GM23338 (cell line): ENCODE data around the gene PYCR2. TPM values are rescaled to one million over a fixed set of nuclear protein-coding genes. Genes with fewer than 3 reads are reported as not detected.

ENCODE experiments used
- CREB1 ChIP-seq: fragments of 250-450 bp; sonication (Bioruptor Pico); IDR thresholded peaks from 2 replicates; pipeline ENCODE4 v1.5.0; 2020; ENCODE audit warnings: low read depth, mild to moderate bottlenecking, moderate library complexity
- EZH2phosphoT487 ChIP-seq: fragments of 200-600 bp; sonication (generic); IDR thresholded peaks from one replicate; pipeline ENCODE4 v1.8.1; 2018; ENCODE audit warnings: antibody characterized with exemption; ENCODE audit not compliant: unreplicated experiment
- JUNB ChIP-seq: IDR thresholded peaks from one replicate; pipeline ENCODE4 v1.6.1; 2016; ENCODE audit warnings: antibody characterized with exemption; ENCODE audit not compliant: unreplicated experiment
- NANOG ChIP-seq: IDR thresholded peaks from 2 replicates; pipeline ENCODE4 v1.6.1; 2016; ENCODE audit warnings: antibody characterized with exemption, borderline replicate concordance
- POLR2AphosphoS5 ChIP-seq: IDR thresholded peaks from 2 replicates; pipeline ENCODE4 v1.6.1; 2016; ENCODE audit warnings: antibody characterized with exemption, low read depth
- STAT1 ChIP-seq: IDR thresholded peaks from one replicate; pipeline ENCODE4 v1.6.1; 2016; ENCODE audit warnings: antibody characterized with exemption; ENCODE audit not compliant: unreplicated experiment
- ZNF114 ChIP-seq: fragments of 250-450 bp; sonication (Bioruptor Pico); IDR thresholded peaks from 2 replicates; pipeline ENCODE4 v1.5.0; 2020; ENCODE audit warnings: mild to moderate bottlenecking, moderate library complexity
- ZNF331 ChIP-seq: fragments of 250-450 bp; sonication (Bioruptor Pico); IDR thresholded peaks from 2 replicates; pipeline ENCODE4 v1.5.0; 2020; ENCODE audit warnings: low read depth, mild to moderate bottlenecking, moderate library complexity
- polyA plus RNA-seq: library from polyadenylated mRNA; unstranded; fragments of >200 nt; fragmentation: Nextera tagmentation; extraction: Ambion mirVana; gene quantifications from 2 replicates; pipeline ENCODE4 v1.2.1, GENCODE V29; 2016
- total RNA-seq: library from RNA; depleted of rRNA; stranded (reverse); fragments of >200 nt; shearing (Covaris generic); gene quantifications from 2 replicates; pipeline ENCODE4 v1.2.3, GENCODE V29; 2014
- TF ChIP-seq, protein P1 (sequence below): fragments of 250-450 bp; sonication (Bioruptor Pico); IDR thresholded peaks from 2 replicates; pipeline ENCODE4 v1.5.0; 2020; ENCODE audit warnings: mild to moderate bottlenecking, moderate library complexity
- TF ChIP-seq, protein P2 (sequence below), 2 experiments: fragments of 200-600 bp in 1 of 2; sonication (generic) in 1 of 2; conservative IDR thresholded peaks; 2 replicates each; pipeline versions ENCODE4 v1.5.1 to v1.6.1; 2016 to 2017; ENCODE audit warnings: antibody characterized with exemption in 2 of 2, low read depth in 2 of 2, mild to moderate bottlenecking in 2 of 2, moderate library complexity in 1 of 2
- TF ChIP-seq, protein P3 (sequence below): IDR thresholded peaks from 2 replicates; pipeline ENCODE4 v1.6.1; 2016; ENCODE audit warnings: antibody characterized with exemption

Gene PYCR2
- total and polyA plus RNA-seq, 2 experiments from 2014 or later = 89.1 to 109 TPM

DNA sequence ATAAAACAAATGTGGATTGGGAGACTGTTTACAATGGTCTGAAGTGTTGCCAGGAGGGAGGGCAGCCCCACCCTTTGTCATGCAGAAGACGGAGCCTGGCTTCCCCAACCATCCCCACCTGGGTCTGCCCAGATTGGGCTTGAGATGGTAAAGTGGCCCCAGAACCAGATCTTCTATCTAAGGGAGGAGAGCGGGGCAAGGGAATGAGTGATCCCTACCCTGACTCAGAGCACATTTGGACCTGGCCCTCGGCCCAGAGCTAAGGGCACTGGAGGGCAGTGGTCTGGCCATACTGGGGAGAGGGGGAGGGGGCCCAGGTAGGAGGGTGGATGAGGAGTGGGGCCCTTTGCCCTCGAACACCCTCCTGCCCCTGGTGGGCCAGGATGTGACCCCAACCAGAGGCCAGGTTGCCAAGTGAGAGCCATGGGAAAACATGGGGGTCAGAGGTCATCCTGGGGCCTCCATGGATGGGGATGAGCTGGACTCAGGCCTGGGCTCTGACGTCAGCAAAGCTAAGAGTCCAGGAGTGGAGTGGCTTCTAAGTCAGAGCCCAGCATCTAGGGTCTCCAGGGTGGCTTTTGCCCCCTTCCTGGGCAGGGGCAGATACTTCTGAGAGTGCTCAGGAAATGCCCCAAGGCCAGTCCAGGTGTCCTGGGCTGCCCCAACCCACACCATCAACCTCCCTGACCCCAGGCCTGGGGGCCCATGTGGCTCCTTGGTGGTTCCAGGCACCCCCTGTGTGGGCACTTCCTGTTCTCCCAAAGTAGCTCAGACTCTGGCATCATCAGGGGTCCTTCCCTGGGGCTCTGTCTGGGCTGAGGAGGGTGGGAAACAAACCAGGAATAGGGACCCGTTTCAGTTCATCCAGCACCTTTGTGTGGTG lies 33.5 kb downstream of the PYCR2 start (continued):
- TF ChIP-seq, protein P1, sequence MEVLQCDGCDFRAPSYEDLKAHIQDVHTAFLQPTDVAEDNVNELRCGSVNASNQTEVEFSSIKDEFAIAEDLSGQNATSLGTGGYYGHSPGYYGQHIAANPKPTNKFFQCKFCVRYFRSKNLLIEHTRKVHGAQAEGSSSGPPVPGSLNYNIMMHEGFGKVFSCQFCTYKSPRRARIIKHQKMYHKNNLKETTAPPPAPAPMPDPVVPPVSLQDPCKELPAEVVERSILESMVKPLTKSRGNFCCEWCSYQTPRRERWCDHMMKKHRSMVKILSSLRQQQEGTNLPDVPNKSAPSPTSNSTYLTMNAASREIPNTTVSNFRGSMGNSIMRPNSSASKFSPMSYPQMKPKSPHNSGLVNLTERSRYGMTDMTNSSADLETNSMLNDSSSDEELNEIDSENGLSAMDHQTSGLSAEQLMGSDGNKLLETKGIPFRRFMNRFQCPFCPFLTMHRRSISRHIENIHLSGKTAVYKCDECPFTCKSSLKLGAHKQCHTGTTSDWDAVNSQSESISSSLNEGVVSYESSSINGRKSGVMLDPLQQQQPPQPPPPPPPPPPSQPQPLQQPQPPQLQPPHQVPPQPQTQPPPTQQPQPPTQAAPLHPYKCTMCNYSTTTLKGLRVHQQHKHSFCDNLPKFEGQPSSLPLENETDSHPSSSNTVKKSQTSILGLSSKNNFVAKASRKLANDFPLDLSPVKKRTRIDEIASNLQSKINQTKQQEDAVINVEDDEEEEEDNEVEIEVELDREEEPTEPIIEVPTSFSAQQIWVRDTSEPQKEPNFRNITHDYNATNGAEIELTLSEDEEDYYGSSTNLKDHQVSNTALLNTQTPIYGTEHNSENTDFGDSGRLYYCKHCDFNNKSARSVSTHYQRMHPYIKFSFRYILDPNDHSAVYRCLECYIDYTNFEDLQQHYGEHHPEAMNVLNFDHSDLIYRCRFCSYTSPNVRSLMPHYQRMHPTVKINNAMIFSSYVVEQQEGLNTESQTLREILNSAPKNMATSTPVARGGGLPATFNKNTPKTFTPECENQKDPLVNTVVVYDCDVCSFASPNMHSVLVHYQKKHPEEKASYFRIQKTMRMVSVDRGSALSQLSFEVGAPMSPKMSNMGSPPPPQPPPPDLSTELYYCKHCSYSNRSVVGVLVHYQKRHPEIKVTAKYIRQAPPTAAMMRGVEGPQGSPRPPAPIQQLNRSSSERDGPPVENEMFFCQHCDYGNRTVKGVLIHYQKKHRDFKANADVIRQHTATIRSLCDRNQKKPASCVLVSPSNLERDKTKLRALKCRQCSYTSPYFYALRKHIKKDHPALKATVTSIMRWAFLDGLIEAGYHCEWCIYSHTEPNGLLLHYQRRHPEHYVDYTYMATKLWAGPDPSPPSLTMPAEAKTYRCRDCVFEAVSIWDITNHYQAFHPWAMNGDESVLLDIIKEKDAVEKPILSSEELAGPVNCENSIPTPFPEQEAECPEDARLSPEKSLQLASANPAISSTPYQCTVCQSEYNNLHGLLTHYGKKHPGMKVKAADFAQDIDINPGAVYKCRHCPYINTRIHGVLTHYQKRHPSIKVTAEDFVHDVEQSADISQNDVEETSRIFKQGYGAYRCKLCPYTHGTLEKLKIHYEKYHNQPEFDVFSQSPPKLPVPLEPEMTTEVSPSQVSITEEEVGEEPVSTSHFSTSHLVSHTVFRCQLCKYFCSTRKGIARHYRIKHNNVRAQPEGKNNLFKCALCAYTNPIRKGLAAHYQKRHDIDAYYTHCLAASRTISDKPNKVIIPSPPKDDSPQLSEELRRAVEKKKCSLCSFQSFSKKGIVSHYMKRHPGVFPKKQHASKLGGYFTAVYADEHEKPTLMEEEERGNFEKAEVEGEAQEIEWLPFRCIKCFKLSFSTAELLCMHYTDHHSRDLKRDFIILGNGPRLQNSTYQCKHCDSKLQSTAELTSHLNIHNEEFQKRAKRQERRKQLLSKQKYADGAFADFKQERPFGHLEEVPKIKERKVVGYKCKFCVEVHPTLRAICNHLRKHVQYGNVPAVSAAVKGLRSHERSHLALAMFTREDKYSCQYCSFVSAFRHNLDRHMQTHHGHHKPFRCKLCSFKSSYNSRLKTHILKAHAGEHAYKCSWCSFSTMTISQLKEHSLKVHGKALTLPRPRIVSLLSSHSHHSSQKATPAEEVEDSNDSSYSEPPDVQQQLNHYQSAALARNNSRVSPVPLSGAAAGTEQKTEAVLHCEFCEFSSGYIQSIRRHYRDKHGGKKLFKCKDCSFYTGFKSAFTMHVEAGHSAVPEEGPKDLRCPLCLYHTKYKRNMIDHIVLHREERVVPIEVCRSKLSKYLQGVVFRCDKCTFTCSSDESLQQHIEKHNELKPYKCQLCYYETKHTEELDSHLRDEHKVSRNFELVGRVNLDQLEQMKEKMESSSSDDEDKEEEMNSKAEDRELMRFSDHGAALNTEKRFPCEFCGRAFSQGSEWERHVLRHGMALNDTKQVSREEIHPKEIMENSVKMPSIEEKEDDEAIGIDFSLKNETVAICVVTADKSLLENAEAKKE (CRISPR knock-in tag) = peak; percentile 44; the same call in 1 of the 2 replicates
- TF ChIP-seq POLR2AphosphoS5 = no peak
- TF ChIP-seq STAT1 = no peak
- TF ChIP-seq CREB1 = no peak
- TF ChIP-seq NANOG = peak; percentile 66; the same call in 1 of the 2 replicates
- no peak for TF ChIP-seq JUNB
- TF ChIP-seq, protein P2, sequence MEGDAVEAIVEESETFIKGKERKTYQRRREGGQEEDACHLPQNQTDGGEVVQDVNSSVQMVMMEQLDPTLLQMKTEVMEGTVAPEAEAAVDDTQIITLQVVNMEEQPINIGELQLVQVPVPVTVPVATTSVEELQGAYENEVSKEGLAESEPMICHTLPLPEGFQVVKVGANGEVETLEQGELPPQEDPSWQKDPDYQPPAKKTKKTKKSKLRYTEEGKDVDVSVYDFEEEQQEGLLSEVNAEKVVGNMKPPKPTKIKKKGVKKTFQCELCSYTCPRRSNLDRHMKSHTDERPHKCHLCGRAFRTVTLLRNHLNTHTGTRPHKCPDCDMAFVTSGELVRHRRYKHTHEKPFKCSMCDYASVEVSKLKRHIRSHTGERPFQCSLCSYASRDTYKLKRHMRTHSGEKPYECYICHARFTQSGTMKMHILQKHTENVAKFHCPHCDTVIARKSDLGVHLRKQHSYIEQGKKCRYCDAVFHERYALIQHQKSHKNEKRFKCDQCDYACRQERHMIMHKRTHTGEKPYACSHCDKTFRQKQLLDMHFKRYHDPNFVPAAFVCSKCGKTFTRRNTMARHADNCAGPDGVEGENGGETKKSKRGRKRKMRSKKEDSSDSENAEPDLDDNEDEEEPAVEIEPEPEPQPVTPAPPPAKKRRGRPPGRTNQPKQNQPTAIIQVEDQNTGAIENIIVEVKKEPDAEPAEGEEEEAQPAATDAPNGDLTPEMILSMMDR (conservative IDR thresholded peaks at IDR 0.05; ENCODE audit: low read depth in 2 of 2) = no peak
- TF ChIP-seq, protein P3, sequence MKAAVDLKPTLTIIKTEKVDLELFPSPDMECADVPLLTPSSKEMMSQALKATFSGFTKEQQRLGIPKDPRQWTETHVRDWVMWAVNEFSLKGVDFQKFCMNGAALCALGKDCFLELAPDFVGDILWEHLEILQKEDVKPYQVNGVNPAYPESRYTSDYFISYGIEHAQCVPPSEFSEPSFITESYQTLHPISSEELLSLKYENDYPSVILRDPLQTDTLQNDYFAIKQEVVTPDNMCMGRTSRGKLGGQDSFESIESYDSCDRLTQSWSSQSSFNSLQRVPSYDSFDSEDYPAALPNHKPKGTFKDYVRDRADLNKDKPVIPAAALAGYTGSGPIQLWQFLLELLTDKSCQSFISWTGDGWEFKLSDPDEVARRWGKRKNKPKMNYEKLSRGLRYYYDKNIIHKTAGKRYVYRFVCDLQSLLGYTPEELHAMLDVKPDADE = no peak
- no peak for TF ChIP-seq EZH2phosphoT487
- TF ChIP-seq ZNF114 (CRISPR knock-in tag) = no peak
- no peak for TF ChIP-seq ZNF331 (CRISPR knock-in tag)
